CD4-positive, alpha-beta T cell (primary cell): ENCODE measurements around the gene COG5. TPM values are rescaled to one million over a fixed set of nuclear protein-coding genes. Genes with fewer than 3 reads are reported as not detected.

Source experiments
- ATAC-seq: fragments of 200-7000 bp; cut with Tn5 transposase; one replicate; pipeline ENCODE4 v1.10.0; 2022; ENCODE audit warnings: mild to moderate bottlenecking; ENCODE audit not compliant: poor library complexity
- CTCF ChIA-PET: fragments of 350-600 bp; sonication (Branson Sonifier 250); formaldehyde crosslinking; loops from one replicate; lab custom pipeline; 2021; ENCODE audit warnings: antibody characterized with exemption, inconsistent platforms; lab: Charles Lee
- POLR2A ChIA-PET: fragments of 350-600 bp; sonication (Branson Sonifier 250); formaldehyde crosslinking; loops from one replicate; lab custom pipeline; 2021; ENCODE audit warnings: antibody characterized with exemption, inconsistent platforms; lab: Charles Lee
- DNase-seq, 14 experiments: peaks; one replicate each; pipeline ENCODE4 v3.0.0-alpha.2; 2013 to 2020; ENCODE audit warnings: mixed read lengths in 2 of 14
- H3K27ac ChIP-seq, 2 donors: one replicate each; pipeline versions ENCODE4 v1.5.1 to v1.7.0; 2013; ENCODE audit warnings: low read length in 2 of 2, low read depth in 1 of 2, mild to moderate bottlenecking in 1 of 2
- H3K27me3 ChIP-seq, 2 experiments: 1 replicate in 1 of 2; 2 replicates in 1 of 2; pipeline versions ENCODE4 v1.6.1 to v1.7.0; 2013; ENCODE audit warnings: low read length in 2 of 2, control low read depth in 1 of 2, mild to moderate bottlenecking in 1 of 2, moderate library complexity in 1 of 2; ENCODE audit not compliant: insufficient read depth in 2 of 2, control insufficient read depth in 1 of 2
- H3K36me3 ChIP-seq: one replicate; pipeline ENCODE4 v1.6.1; 2013; ENCODE audit warnings: low read length, control low read depth; ENCODE audit not compliant: insufficient read depth
- H3K4me1 ChIP-seq: one replicate; pipeline ENCODE4 v1.6.1; 2013; ENCODE audit warnings: low read length, control low read depth; ENCODE audit not compliant: insufficient read depth
- H3K4me3 ChIP-seq: one replicate; pipeline ENCODE4 v1.5.1; 2013; ENCODE audit warnings: mild to moderate bottlenecking, low read length, moderate library complexity
- H3K9me3 ChIP-seq, 2 experiments: 1 replicate in 1 of 2; 2 replicates in 1 of 2; pipeline versions ENCODE4 v1.6.1 to v1.7.0; 2013; ENCODE audit warnings: low read length in 2 of 2, mild to moderate bottlenecking in 2 of 2, control low read depth in 1 of 2, moderate library complexity in 1 of 2; ENCODE audit not compliant: control insufficient read depth in 1 of 2, insufficient read depth in 1 of 2
- H3K27ac Mint-ChIP-seq: one replicate; pipeline ENCODE4 v1.8.0; 2020; ENCODE audit warnings: mixed read lengths
- H3K27me3 Mint-ChIP-seq: one replicate; pipeline ENCODE4 v1.8.0; 2021; ENCODE audit warnings: mixed read lengths
- H3K36me3 Mint-ChIP-seq: one replicate; pipeline ENCODE4 v1.8.0; 2021; ENCODE audit warnings: low read depth, mixed read lengths
- H3K4me1 Mint-ChIP-seq: one replicate; pipeline ENCODE4 v1.8.0; 2021; ENCODE audit warnings: low read depth, mixed read lengths
- H3K4me3 Mint-ChIP-seq: one replicate; pipeline ENCODE4 v1.8.0; 2020; ENCODE audit warnings: mild to moderate bottlenecking, mixed read lengths
- H3K9me3 Mint-ChIP-seq: one replicate; pipeline ENCODE4 v1.8.0; 2020; ENCODE audit warnings: mixed read lengths
- CTCF ChIP-seq: fragments of 200-600 bp; IDR thresholded peaks from one replicate; pipeline ENCODE4 v1.8.0; 2022; ENCODE audit warnings: antibody characterized with exemption, mild to moderate bottlenecking
- intact Hi-C, 2 experiments: fragments of 100-400 bp; cut with DNase I in 1 of 2; cut with micrococcal nuclease in 1 of 2; formaldehyde crosslinking; loops; one replicate each; pipeline versions ENCODE4 v1.15.1 to v1.9.0; 2023 to 2025; cut with DNase I, micrococcal nuclease
- total RNA-seq, 174 experiments: library from RNA in 2 of 174; stranded (reverse) in 2 of 174; gene quantifications; one replicate each; pipeline ENCODE4 v1.2.3 and lab custom pipeline; 2021 to 2026

Gene COG5
- total RNA-seq, 2 experiments from 2014 or later, result 43.4 to 44.5 TPM

DNA sequence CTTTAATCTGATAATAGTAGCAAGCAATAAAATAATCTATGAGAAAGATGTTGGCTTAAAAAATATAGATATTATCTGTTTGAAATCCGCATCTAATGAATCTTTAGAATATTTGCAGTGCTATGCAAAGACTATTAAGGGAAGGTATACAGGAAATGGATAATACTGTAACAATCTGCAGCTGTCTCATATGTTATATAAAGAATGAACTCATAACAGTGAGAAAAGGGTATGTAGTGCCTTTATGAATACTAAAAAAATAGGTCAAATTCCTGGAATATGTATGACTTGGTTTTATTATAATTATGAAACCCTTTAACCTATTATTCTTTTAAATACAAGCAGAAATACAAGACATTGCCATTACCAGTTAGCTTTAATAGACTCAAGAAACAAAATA, 198.9 kb downstream of the COG5 start:
- H3K4me1 ChIP-seq, result no peaks in the 10 kb centered on the region
- Mint-ChIP-seq H3K27ac (no peak overlapping the region), H3K36me3 (peaks cover 85% of the 10 kb centered on the region), H3K4me3 (no peak overlapping the region), H3K4me1 (no peaks in the 10 kb centered on the region), H3K9me3 (no peaks in the 10 kb centered on the region), H3K27me3 (no peaks in the 10 kb centered on the region)
- peaks cover 0 to 6% of the 10 kb centered on the region in 2 experiments for H3K9me3 ChIP-seq
- H3K4me3 ChIP-seq, result no peak overlapping the region
- TF ChIP-seq CTCF, result no peak
- POLR2A ChIA-PET, result no interaction called here
- ATAC-seq, result no peak
- CTCF ChIA-PET, result no interaction called here
- intact Hi-C loops, result no loop called here
- H3K36me3 ChIP-seq, result peaks cover 26% of the 10 kb centered on the region
- no peaks in the 10 kb centered on the region for H3K27me3 ChIP-seq
- H3K27ac ChIP-seq, result no peak overlapping the region
- DNase-seq, result no peak

GRCh38 chr7:107359520-107360316, 204.0 kb downstream of the COG5 start:
- CTCF ChIA-PET, result no interaction called here

DNA sequence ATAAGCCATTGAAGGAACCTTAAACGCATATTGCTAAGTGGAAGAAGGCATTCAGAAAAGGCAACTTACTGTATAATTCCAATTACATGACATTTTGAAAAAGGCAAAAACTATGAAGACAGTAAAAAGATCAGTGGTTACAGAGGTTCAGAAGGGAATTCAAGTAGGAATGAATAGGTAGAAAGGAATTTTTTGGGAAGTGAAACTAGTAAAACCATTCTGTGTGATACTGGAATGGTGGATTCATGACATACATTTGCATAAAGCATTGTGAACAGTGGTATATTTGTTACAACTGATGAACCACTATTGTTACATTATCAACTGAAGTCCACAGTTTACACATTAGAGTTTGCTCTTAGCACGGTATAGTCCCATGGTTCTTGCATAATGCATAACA, 208.1 kb downstream of the COG5 start:
- Mint-ChIP-seq H3K9me3 (no peaks in the 10 kb centered on the region), H3K27me3 (no peaks in the 10 kb centered on the region), H3K4me3 (no peak overlapping the region), H3K36me3 (peaks cover 59% of the 10 kb centered on the region), H3K4me1 (peaks cover 4% of the 10 kb centered on the region), H3K27ac (no peak overlapping the region)
- no peak overlapping the region for H3K27ac ChIP-seq
- no peaks in the 10 kb centered on the region for H3K4me1 ChIP-seq
- H3K36me3 ChIP-seq, result peaks cover 22% of the 10 kb centered on the region
- TF ChIP-seq CTCF, result no peak
- ChIA-PET POLR2A (no interaction called here), CTCF (no interaction called here)
- DNase-seq (no peak), ATAC-seq (no peak)
- peaks cover 0 to 11% of the 10 kb centered on the region in 2 experiments for H3K9me3 ChIP-seq
- H3K27me3 ChIP-seq, result no peaks in the 10 kb centered on the region
- H3K4me3 ChIP-seq, result no peak overlapping the region
- intact Hi-C loops, result no loop called here

More at GRCh38 chr7:107359520-107360316, 204.0 kb downstream of the COG5 start:
- H3K9me3 Mint-ChIP-seq, result no peaks in the 10 kb centered on the region
- DNase-seq (no peak), ATAC-seq (no peak)
- H3K4me1 Mint-ChIP-seq, result peaks cover 4% of the 10 kb centered on the region
- H3K27ac Mint-ChIP-seq, result no peak overlapping the region
- TF ChIP-seq CTCF, result no peak
- intact Hi-C loops, result no loop called here
- no peaks in the 10 kb centered on the region for H3K27me3 ChIP-seq
- peaks cover 80% of the 10 kb centered on the region for H3K36me3 Mint-ChIP-seq
- no peak overlapping the region for H3K4me3 Mint-ChIP-seq
- H3K36me3 ChIP-seq, result peaks cover 39% of the 10 kb centered on the region
- H3K9me3 ChIP-seq, result peaks cover 0 to 13% of the 10 kb centered on the region in 2 experiments
- H3K27me3 Mint-ChIP-seq, result no peaks in the 10 kb centered on the region
- no peak overlapping the region for H3K4me3 ChIP-seq
- no peaks in the 10 kb centered on the region for H3K4me1 ChIP-seq
- no peak overlapping the region for H3K27ac ChIP-seq
- POLR2A ChIA-PET, result no interaction called here
